ENCODE results near the gene TET2.

Gene TET2

DNA sequence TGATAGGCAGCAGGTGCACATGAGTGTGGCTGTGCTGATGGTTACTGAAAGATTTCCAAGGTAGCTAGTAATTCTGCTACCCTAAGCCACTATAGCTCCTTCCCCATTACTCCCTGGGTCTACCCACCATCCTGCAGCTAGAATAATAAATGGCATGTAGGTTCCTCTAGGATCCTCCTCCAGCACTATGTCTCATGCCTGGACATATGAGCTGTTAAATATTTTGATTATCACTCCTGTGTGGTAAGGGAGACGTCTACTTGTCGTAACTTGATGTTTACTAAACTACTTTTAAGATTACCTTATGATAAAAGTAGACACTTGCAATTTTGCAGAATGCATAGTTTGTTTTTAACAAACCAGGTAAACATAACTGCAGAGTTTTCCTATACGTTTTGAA lies 35.5 kb downstream of the TET2 start:
- no peak overlapping the region for H3K4me3 ChIP-seq (ENCODE audit: control insufficient read depth, low read depth, low read length)
- DNase-seq (ENCODE audit: low read depth): no peak
- TF ChIP-seq CTCF (IDR thresholded peaks at IDR 0.05; ENCODE audit: control insufficient read depth, insufficient read depth, low read depth, low read length, missing control alignments): no peak

DNA sequence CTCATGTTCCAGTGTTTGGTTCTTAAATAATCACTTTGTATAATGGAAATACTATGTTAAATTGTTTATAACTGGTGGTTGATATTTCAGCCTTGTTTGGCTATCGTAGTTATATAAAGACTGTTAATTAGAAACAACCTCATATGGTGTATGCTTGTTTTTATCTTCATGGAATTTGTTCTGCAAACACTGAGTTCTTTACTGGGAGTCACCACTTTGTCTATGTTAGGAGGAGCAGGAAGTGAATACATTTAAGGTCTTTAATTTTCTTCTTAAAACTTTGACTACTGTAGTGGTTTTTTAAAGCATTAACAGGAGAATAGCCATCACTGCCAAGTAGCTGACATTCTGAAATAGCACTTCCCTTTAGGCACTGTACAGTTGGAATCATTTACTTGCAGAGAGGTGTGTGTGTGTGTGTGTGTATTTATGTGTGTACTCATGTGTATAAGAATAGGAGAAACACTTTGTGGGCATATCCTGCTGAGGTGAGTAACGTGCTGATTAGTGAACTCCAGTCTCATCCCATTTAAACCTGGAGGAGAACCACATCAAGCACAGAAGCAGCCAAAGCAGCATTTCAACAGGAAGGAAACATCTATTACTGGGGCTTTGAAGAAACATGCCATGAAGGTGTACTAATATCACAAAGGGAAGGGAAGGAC lies 37.8 kb downstream of the TET2 start:
- no peak overlapping the region for H3K4me3 ChIP-seq (ENCODE audit: control insufficient read depth, low read depth, low read length)
- DNase-seq (ENCODE audit: low read depth): no peak
- TF ChIP-seq CTCF (IDR thresholded peaks at IDR 0.05; ENCODE audit: control insufficient read depth, insufficient read depth, low read depth, low read length, missing control alignments): no peak

DNA sequence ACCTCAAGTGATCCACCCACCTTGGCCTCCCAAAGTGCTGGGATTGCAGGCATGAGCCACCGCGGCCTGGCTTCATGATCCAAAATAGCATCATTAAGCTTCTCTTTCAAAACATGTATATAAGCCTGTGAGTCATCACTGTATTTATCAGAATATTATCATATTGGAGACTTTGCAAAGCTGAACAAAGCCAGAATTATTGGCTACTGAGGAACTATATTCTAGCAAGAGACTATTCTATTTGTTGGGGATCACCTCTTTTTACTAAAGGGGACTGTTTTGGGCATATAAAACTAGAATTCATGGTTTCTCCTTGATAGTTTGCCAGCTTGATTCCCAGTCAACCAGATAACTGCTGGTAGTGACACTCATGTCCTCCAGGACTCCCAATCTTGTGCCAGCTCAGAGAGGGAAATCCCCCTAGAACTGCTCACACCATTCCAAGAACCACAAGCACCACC lies 40.1 kb downstream of the TET2 start:
- no peak for DNase-seq (ENCODE audit: low read depth)
- no peak for TF ChIP-seq CTCF (IDR thresholded peaks at IDR 0.05; ENCODE audit: control insufficient read depth, insufficient read depth, low read depth, low read length, missing control alignments)
- no peak overlapping the region for H3K4me3 ChIP-seq (ENCODE audit: control insufficient read depth, low read depth, low read length)

DNA sequence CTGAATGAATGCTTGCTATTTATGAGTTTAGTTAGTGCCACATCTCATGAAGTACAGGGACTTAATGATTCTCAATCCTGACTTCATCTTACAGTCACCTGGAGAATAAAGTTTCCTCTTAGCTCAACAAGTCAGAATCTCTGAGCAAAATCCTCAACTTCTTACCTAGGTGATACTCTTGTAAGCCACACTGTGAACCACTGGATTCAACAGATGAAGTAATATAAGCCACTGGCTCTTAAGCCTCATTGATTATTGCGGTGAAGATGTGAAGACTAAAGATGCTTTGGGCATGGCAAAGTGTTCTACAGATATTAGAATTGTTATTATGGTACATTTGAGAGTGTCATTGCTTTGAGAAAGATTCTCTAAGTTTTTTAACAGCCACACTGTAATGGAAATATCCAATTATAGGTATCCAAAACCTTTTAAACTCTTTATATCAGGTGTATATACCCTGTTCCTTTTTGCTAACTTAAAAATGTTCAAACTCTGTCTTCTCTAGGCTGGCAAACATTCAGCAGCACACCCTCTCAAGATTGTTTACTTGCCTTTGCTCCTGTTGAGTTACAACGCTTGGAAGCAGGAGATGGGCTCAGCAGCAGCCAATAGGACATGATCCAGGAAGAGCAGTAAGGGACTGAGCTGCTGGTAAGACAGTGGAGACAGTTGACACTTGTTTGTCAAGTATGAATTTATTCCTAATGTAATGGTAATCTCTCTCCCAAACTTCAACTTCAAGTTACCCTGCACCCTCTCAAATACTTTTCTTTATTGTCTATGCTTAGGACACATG lies 43.4 kb downstream of the TET2 start:
- no peak overlapping the region for H3K4me3 ChIP-seq (ENCODE audit: control insufficient read depth, low read depth, low read length)
- DNase-seq (ENCODE audit: low read depth): no peak
- TF ChIP-seq CTCF (IDR thresholded peaks at IDR 0.05; ENCODE audit: control insufficient read depth, insufficient read depth, low read depth, low read length, missing control alignments): no peak

GRCh38 chr4:105191621-105192210 lies 45.0 kb downstream of the TET2 start:
- no peak for DNase-seq (ENCODE audit: low read depth)
- TF ChIP-seq CTCF (IDR thresholded peaks at IDR 0.05; ENCODE audit: control insufficient read depth, insufficient read depth, low read depth, low read length, missing control alignments): no peak
- H3K4me3 ChIP-seq (ENCODE audit: control insufficient read depth, low read depth, low read length): no peak overlapping the region

- TF ChIP-seq CTCF (IDR thresholded peaks at IDR 0.05; ENCODE audit: control insufficient read depth, insufficient read depth, low read depth, low read length, missing control alignments): no peak
- no peak overlapping the region for H3K4me3 ChIP-seq (ENCODE audit: control insufficient read depth, low read depth, low read length)
- no peak for DNase-seq (ENCODE audit: low read depth)
These were observed 45.8 kb downstream of the TET2 start for GRCh38 chr4:105192474-105192873.

All from AG09309 (cell line).